22Rv1 (cell line): ENCODE data around the gene EXOC3L1.

Source experiments
- ZFX ChIP-seq: fragments of 450-650 bp; IDR thresholded peaks from 2 replicates; pipeline ENCODE4 v1.6.1; 2017; ENCODE audit warnings: antibody characterized with exemption, borderline replicate concordance
- TF ChIP-seq, protein P1 (sequence below): fragments of 450-650 bp; IDR thresholded peaks from 2 replicates; pipeline ENCODE4 v1.5.1; 2017; ENCODE audit warnings: mild to moderate bottlenecking

DNA sequence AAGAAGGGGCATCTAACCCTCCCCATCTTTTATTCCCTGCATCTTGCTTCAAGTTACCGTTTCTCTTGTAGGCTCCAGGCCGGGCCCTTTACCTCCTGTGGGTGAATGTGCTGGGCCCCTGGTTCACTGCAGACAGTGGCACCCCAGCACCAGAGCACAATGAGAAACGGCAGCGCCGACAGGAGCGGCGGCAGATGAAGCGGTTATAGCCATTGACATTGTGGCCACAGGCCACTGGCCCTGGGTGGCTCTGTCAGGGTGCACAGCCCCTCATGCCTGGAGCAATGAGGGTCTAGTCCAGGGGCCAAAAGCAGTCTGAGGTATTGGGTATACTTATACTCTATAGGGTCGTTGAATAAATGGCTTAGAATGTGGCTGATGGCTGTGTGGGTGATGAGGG is 39.0 kb upstream of the EXOC3L1 start:
- TF ChIP-seq, protein P1, sequence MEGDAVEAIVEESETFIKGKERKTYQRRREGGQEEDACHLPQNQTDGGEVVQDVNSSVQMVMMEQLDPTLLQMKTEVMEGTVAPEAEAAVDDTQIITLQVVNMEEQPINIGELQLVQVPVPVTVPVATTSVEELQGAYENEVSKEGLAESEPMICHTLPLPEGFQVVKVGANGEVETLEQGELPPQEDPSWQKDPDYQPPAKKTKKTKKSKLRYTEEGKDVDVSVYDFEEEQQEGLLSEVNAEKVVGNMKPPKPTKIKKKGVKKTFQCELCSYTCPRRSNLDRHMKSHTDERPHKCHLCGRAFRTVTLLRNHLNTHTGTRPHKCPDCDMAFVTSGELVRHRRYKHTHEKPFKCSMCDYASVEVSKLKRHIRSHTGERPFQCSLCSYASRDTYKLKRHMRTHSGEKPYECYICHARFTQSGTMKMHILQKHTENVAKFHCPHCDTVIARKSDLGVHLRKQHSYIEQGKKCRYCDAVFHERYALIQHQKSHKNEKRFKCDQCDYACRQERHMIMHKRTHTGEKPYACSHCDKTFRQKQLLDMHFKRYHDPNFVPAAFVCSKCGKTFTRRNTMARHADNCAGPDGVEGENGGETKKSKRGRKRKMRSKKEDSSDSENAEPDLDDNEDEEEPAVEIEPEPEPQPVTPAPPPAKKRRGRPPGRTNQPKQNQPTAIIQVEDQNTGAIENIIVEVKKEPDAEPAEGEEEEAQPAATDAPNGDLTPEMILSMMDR, result no peak
- no peak for TF ChIP-seq ZFX
